Right forelimb (tissue), 1 donor: ENCODE measurements around the gene ATP13A3.
"Not testable (repeated sequence)": the region's sequence is repeated elsewhere in the genome, so short reads cannot be mapped to it uniquely, and the experiment has no call there.

Experiments used
- DNase-seq: peaks from one replicate; pipeline ENCODE4 v3.0.0-alpha.2; 2018

ATP13A3 gene

DNA sequence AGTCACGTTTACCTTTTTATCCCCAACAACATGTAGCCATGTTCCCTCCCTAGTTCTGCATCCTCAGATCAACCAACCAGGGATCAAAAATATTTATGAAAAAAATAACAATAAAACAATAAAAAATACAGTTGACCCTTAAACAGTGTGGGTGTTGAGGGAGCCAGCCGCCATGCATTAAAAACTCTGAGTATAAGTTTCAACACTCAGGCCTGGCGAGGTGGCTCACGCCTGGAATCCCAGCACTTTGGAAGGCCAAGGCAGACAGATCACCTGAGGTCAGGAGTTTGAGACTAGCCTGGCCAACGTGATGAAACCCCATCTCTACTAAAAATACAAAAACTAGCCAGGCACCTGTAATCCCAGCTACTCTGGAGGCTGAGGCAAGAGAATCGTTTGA lies 12.7 kb upstream of the ATP13A3 start:
- DNase-seq = not testable (repeated sequence)

DNA sequence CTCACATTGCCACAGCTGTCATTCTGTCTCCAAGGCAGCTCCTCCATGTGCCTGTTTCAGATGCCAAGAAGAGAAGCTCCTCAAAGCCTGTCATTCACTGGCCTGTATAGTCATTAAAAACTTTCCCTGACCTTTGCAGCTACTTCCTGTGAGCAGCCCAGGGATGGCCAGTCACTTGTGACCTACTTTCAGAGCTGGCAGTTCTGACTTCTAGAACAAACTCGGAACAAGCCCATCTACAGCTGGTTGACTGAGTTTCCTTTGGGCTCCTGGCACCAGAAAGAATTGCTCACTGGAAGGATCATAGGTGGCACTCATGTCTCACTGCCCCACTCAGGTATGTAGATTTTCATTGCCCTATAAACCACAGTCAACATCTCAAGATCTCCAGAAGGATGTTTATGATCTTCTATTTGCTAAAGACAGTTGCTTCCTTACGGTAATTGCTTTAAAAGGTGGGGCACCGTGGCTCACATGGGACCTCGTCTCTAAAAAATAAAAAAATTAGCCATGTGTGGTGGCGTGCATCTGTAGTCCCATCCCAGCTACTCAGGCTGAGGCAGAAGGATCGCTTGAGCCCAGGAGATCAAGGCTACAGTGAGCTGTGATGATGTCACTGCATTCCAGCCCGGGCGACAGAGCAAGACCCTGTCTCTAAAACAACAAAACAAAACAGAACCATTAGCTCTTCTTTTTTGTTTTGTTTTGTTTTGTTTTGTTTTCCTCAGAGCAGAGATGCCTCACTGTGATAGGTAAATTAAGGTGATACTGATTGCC lies 11.2 kb upstream of the ATP13A3 start:
- no peak for DNase-seq

DNA sequence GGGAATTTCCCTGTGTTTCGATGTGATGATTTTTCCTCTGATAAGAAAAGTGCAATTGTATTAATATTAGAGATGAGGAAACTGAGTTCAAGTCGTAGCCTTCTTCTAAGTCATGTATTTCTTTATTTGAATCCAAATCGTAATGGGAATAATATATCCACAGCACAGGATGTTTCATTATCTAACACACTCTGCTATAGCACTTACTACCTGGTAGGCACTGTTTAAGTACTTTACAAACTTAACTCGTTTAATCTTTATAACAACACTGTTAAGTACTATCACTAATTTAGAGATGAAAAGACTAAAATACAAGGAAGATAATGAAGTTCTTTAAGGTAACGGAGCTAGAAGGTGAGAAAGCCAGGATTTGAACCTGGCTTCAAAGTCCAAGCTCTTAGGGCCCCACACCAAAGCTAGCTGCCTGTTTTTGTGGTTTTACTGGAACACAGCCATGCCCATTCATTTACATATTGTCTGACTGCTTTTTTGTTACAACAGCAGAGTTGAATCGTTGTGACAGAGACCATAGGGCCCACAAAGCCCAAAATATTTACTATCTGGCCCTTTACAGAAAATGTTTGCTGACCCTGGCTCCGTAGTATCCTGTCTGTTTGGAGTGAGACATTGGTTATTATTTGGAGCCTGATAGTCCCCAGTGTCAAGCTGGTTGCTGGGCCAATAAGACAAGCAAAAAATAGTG lies 9.6 kb upstream of the ATP13A3 start:
- DNase-seq = no peak

DNA sequence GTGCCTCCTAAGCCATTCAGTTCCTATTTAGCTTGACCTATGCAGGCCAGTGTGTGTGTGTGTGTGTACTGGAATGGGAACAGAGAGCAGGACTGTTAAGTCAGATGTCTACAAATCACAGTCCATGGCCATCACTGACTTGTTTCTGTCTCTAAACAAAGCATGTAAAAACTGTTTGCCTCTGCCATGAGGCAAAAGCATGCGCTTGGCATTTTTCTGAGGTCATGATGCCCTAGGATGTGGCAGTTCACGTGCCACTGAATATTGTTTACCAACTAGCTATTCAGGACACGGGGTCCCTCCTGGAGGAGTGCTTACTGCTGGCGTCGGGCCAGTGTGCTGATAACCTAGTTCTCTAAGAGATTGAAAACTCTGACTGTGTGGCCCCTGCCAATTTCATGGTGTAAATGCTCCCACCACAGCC lies 8.2 kb upstream of the ATP13A3 start:
- DNase-seq = no peak

DNA sequence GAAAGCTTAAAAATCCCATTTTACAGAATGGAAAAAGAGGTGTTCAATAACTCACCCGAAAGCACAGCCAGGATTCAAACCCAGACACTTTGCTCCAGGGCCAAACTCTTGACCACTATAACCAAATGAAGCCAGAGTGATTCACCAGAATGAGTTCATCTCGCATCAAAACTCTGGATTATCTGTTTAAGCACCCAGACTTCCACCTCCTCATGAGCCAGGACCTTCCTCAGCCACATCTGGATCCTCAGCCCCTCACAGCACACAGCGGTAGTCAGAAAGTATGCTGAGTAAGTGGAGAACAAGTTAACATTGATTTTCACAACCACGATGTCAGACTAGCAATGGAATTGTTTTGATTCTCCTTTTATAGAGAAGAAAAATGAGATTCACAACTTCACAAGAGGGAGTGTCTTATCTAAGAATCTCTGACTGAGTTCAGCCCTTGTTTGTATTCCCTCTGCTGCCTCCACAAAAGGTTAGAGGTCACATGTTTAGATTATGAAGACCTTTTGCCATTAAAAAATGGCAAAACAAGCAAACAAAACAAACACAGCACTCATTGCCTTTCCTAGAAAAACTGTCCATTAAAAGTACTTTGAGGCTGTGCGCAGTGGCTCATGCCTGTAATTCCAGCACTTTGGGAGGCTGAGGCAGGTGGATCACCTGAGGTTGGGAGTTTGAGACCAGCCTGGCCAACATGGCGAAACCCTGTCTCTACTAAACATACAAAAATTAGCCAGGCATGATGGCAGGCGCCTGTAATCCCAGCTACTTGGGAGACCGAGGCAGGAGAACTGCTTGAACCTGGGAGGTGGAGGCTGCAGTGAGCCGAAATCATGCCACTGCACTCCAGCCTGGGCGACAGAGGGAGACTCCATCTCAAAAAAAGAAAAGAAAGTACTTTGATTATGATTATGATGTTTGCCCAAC lies 7.5 kb upstream of the ATP13A3 start:
- DNase-seq = not testable (repeated sequence)

DNA sequence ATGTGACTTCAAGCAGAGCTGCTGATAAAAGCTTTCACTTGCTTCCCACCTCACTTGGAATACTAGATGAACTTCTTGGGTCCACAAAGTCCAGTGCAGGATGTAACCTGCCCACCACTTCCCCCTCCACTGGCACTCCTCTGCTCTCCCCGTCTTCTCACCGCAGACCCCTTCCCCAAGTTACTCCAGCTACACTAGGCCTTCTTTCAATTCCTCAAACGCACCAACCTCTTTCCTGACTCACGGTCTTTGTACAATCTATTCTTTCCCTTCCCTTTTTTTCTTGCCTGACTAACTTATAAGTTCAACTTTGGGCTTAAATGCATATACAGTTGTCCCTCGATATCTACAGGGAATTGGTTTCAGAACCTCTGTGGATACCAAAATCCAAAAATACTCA lies 5.2 kb upstream of the ATP13A3 start:
- no peak for DNase-seq

DNA sequence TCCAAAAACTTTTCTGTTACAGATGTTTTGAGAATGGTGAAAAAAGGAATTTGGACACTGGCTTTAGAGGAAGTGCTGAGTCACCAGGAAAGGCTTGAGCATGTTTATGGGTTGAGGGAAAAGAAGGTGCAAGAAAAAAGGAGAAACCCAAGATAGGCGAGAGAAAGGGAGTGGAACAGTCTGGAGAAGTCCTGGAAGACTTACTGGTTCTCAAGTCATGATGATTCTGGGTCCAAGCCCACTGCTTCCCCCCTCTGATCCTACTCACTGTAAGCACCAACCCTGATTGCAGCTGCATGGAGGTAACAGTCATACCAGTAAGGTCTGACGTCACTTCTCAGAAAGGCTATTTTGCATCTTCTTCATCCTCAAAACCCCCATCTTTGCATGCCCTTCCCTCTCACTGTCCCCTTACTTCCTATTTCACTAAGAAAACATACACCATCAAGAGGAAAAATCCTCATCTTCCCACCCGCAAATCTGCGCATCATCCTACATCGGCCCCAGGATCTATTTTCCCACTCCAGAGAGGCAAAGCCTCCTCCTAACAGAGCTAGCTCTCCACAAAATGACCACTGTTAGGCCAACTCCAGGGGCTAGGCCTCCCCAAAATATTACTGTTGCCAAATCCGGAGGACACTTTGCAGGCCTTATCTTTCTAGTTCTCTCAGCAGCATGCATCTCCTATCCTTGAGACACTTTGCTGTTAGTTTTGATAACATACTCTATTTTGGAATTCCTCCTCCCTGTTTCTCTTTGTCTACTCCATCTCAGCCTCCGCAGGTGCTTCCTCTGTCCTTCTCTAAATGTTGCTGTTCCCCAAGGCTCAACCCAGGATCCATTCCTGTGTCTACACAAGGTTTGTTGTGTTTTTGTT lies 3.2 kb upstream of the ATP13A3 start:
- no peak for DNase-seq

DNA sequence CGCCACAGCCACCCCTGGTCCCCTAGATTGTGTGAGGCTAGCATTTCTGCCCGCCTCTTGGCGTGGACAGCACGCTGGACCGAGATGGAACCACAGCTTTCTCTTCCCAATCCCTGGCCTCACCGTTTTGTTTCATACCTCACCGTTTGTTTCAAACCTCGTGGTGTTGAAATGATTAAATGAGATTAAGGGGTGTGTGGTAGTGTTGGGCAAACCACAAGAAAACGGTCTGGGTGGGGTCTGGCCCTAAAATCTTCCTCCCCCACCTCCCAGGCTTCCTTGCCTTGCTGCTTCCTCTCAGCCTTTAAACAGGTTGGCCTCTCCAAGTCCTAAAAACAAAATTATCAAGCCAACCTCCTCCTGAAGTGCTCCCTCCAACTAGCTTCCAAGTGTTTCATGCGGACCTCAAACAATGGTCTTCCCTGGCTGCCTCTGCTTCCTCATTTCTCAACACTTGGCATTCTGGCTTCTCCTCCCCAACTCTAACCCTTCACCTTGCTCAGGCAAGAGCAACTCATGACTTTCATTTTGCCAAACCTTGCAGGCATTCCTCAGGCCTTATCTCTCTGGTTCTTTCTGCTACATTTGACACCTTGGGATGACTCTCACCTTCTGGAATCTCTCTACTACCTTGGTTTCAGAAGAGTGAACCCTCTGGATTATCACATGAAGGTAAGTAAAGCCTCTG lies 1.4 kb upstream of the ATP13A3 start:
- DNase-seq = no peak

DNA sequence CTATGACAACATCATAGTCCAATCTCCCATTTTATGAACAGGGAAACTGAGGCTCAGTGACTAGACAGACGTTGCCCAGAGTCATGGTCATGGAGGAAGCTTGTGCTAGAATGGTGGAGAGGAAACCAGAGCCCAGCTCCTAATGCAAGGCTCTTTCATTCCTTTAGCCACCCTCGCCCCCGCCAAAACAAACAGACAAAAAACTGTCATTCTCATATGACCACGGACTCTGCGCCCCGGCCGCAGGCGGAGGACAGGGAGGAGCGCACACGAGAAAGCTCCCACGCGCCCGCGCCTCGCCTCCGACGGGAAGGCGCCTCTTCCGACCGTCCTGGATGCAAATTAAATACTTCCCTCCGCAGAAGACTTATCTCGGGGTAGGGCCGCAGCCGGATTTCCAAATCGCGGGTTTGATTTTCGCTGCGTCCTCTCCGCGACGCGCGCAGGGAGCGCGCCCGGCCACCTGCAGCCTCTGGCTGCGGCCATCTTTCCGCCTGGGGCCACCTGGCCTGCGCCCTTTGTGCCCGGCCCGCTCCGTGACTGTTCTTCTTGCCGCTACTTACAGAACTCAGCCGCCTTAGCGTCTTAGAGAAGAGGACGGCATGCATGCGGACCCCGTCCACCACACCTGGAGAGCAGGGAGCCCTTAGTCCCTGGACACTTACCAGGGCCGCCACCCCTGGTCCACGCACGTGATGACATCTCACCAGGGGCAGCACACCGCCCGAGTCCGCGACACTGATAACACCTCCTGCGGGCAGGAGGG lies 670 bp upstream of the ATP13A3 start:
- DNase-seq = peak; percentile 55

DNA sequence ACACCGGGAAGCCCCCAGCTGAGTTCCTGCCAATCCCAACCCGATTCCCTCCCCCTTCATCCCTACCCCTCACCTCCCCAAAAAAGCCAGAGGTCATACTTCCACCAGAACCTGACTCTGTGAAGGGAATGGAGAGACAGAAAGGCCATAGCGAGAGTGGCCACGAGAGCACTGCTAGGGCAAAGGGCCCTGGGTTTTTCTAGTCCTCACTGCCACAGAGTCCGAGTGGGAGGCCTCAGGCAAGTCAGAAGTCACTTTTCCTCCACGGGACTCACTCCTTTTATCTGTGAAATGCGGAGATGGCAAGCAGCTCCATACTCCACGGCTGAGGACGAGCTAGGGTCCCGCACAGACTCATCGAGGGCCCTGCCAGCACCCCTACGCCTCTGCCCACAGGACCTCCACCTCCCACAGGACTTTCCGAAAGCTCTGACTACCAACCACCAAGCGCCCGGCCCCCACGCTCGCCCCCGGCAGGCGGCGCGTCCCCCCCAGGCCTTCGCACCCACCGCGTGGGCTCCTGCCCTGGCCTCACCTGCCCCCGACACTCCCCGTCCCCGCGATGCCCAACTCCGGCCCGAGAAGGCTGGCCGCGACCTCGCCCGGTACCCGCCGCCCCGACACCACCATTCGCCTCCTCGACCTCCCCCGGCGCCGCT lies 792 bp downstream of the ATP13A3 start:
- DNase-seq = peak; percentile 60

DNA sequence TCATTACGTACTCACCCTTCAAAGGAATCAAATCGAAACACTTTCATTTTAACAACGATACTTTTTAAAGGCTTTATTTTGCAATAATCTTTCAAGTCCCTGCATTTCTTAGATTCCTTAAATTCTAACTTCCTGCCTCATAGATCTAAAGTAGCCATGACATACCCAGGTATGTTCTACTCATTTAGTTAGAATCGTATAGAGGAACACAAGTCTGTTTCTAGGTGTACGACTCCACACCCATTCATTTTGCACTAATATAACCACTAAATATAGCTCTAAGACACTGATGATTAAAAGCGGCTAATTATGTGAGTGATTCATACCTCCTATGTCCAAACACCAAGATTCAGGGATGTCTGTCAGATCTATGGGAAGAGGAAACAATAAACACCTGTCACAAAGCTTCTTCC lies 1.3 kb downstream of the ATP13A3 start:
- no peak for DNase-seq

DNA sequence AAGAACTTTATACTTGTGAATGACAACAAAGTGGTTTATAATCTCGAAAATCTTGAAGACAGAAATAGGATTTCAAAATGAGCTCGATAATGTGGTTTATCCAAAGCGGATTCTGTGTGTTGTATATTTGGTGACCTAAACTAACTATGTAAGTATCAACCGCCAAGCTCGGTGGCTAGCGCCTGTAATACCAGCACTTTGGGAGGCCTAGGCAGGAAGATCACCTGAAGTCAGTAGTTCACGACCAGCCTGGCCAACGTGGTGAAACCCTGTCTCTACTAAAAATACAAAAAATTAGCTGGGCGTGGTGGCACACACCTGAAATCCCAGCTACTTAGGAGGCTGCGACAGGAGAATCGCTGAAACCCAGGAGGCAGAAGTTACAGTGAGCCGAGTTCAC lies 2.2 kb downstream of the ATP13A3 start:
- DNase-seq = no peak

DNA sequence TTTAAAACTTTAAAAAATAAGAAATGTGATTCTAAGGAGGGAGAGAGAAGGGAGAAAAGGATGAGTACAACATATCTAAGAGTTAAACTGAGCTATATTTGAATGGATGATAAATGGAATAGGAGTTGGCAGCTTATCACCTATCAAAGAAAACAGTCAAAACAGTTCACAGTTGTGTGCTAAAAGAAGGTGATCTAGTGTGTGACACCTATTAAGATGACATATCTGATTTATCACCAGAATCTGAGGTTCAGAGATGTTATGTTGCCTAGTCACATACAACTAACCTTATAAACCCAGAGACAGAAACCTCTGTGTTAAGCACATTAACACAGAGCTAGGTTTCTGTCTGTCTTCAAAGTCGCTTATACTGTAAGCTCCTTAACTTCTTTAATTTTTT lies 3.0 kb downstream of the ATP13A3 start:
- DNase-seq = no peak

DNA sequence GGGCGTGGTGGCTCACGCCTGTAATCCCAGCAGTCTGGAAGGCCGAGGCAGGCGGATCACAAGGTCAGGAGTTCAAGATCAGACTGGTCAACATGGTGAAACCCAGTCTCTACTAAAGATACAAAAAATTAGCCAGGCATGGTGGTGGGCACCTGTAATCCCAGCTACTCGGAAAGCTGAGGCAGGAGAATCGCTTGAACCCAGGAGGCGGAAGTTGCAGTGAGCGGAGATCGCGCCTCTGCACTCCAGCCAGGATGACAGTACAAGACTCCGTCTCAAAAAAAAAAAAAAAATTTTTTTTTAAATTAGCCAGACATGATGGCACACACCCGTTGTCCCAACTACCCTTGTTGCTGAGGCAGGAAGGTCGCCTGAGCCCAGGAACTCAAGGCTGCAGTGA lies 4.0 kb downstream of the ATP13A3 start:
- not testable (repeated sequence) for DNase-seq

DNA sequence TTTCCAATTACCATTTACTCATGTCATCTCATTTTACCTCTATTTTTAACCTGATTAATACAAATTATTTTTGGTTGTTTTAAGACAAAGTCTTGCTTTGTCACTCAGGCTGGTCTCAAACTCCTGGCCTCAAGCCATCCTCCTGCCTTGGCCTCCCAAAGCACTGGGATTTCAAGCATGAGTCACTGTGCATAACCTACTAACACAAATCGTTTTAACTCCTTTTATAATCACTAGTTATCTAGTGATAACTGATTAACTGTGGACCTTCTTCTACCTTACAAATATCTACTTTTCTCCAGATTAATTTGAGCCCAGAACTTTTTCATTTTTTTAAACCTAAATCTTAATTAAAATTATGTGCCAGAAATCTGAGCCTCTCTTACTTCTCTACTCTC lies 4.6 kb downstream of the ATP13A3 start:
- DNase-seq = no peak

DNA sequence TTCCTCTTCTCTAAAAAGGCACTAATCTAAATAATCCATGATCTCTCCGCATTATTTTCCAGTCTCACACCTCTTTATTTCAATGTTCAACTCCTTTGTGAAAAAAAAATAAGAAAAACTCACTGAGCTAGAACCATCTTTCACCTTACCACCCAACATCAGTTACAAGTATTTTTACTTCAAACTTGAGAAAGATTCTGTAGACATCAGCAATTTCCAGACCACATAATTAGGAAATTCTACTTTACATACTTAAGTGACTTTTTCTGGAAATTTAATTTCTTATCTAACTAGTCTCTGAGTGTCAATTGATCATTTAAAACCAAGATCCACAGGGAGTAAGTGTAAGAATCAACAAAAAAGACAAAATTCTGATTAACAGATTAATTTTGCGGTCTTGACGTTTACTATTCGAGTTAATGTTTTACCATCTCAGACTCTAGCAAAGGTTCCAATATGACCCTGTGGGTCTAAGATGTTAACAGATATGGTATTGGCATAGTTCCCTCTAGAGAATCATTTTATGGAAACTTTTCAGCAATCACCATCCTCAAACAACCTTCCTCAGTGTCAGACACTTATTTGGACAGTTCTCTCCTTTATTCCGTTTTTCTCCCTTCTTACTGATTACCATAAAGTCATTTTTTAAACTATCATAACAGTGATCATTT lies 5.1 kb downstream of the ATP13A3 start:
- no peak for DNase-seq

DNA sequence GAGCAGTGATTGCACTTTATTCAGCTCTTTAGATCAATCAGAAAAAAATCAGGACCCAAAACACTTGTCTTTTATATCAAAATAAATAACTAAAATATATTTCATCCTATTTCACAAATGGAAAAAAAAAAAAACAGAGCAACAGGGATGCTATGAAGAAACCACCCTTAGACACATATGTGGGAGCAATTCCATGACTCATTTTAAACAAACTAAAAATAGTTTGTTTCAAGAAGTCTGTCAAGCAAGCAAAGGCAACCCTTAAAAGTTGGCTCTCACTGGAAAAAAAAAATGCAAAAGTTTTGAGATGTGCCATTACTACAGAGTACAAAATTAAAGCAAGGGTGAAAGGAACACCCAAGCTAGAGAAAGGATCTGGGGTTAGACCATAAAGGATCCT lies 5.7 kb downstream of the ATP13A3 start:
- DNase-seq = no peak

DNA sequence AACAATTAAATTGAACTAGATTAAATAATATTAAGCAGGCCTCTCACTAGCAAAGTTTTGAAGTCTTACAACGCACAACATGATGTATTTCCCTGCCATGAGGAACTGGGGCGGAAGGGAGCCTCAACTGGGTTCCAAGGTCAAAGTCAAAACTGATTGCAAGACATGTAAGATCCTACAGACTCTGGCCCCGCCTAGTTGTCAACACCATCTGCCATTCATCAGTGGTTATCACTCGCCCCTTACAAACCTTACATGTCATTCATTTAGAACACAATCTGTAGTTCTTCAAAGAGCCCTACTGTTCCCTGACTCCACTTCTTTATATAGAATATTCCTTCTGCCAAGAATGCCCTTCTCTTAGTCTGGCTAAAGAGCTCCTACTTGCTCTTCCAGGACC lies 10.0 kb downstream of the ATP13A3 start:
- DNase-seq = no peak

DNA sequence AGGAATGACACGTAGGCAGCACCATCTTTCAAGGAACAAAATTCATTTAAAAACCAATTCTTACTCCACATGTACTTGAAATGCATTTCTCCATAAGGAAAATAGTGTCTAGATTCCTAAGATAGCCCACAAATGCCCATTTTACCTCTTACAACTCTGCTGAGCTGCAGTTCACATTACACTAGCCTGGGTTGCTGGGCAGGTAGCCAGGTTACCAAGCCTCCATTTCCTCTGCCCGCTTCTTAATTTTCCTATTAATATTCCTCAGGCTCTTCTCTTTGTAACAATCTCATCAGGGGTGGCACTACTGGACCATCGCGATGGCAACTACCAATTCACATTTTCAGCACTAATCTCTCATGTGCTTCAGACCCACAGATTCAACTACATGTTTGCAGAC lies 10.8 kb downstream of the ATP13A3 start:
- DNase-seq = no peak
